Glomerular visceral epithelial cell (primary cell): Measurements from ENCODE around the gene NFE2L2.
"Not testable (repeated sequence)": the region's sequence is repeated elsewhere in the genome, so short reads cannot be mapped to it uniquely, and the experiment has no call there.

Source experiments
- DNase-seq: peaks from one replicate; pipeline ENCODE4 v3.0.0-alpha.2; 2016; ENCODE audit errors: extremely low spot score

The NFE2L2 gene

GRCh38 chr2:177281400-177282180 is 17.1 kb upstream of the NFE2L2 start:
- DNase-seq: peak; percentile 68

GRCh38 chr2:177279847-177280246 is 15.3 kb upstream of the NFE2L2 start:
- no peak for DNase-seq

GRCh38 chr2:177275743-177276055 is 11.2 kb upstream of the NFE2L2 start:
- DNase-seq: no peak

- no peak for DNase-seq
These were observed 10.7 kb upstream of the NFE2L2 start for GRCh38 chr2:177275040-177275742.

- DNase-seq: no peak
These were observed 8.9 kb upstream of the NFE2L2 start for GRCh38 chr2:177273408-177273807.

- no peak for DNase-seq
These were observed 8.2 kb upstream of the NFE2L2 start for GRCh38 chr2:177272765-177273164.

- DNase-seq: no peak
These were observed 7.6 kb upstream of the NFE2L2 start for GRCh38 chr2:177271981-177272666.

GRCh38 chr2:177270531-177270930 is 6.0 kb upstream of the NFE2L2 start:
- no peak for DNase-seq

GRCh38 chr2:177268901-177269300 is 4.4 kb upstream of the NFE2L2 start:
- DNase-seq: no peak

GRCh38 chr2:177268187-177268871 is 3.8 kb upstream of the NFE2L2 start:
- no peak for DNase-seq

- DNase-seq: not testable (repeated sequence)
These were observed 2.4 kb upstream of the NFE2L2 start for GRCh38 chr2:177266955-177267354.

- DNase-seq: peak; percentile 73
These were observed 1.6 kb upstream of the NFE2L2 start for GRCh38 chr2:177265824-177266817.

- no peak for DNase-seq
These were observed 276 bp downstream of the NFE2L2 start for GRCh38 chr2:177264209-177264692.

GRCh38 chr2:177263451-177264208 is 897 bp downstream of the NFE2L2 start:
- DNase-seq: peak; percentile 98

GRCh38 chr2:177262958-177263450 is 1.5 kb downstream of the NFE2L2 start:
- DNase-seq: no peak

GRCh38 chr2:177262092-177262491 is 2.4 kb downstream of the NFE2L2 start:
- no peak for DNase-seq

GRCh38 chr2:177261116-177262060 is 3.1 kb downstream of the NFE2L2 start:
- DNase-seq: no peak

- no peak for DNase-seq
These were observed 4.1 kb downstream of the NFE2L2 start for GRCh38 chr2:177260379-177260778.

GRCh38 chr2:177258059-177258458 is 6.5 kb downstream of the NFE2L2 start:
- DNase-seq: no peak
